ENCODE results near the gene HMX3. TPM values are rescaled to one million over a fixed set of nuclear protein-coding genes. Genes with fewer than 3 reads are reported as not detected.

The HMX3 gene
- total RNA-seq, 1 experiment from 2014 or later: not detected

DNA sequence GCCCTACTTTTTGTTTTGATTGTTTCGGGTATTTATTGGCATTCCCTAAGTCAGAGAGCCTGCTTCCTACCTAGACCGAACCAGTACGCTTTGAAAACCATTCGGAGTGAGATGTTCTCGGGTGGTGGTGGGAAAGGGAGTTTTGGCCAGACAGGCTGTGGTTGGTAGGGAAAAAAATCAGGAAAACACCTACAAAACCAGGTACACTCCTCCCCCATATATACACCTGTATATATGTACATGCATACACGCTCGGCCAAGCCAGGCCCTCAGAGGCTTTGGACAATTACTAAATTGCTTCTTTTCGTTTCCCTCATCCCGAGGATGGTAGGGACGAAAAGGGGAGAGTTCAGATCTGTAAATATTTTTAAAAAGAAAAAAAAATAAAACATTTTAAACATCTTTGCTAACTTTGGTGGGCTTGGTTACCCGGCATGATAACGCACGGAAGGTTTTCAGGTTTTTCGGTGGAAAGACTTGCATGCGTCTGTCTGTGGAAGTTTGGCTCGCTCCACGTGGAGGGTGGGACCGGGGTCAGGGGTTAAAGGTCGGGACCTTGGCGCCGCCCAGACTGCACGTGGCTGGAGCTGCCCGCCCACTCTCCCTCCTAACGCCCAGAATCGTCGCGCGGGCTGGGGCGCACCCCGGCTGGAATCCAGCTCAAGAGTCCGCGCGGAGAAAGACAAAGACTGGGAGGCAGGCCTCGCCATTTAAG, 14.7 kb downstream of the HMX3 start:
- ChIA-PET POLR2A (interaction anchor here (1.1 kb wide), 1 partner anchor 10 kb away, joined by 3 read pairs; no protein-coding TSS in a partner anchor), CTCF (interaction anchor here (1.1 to 1.9 kb wide), 2 partner anchors 17 to 134 kb away, joined by 3 to 8 read pairs; no protein-coding TSS in a partner anchor)
- Mint-ChIP-seq H3K27ac (ENCODE audit: unreplicated experiment) (no peak overlapping the region), H3K9me3 (ENCODE audit: unreplicated experiment) (no peaks in the 10 kb centered on the region), H3K4me1 (ENCODE audit: low read depth, unreplicated experiment) (peaks cover 13% of the 10 kb centered on the region), H3K27me3 (ENCODE audit: insufficient read depth, unreplicated experiment) (peaks cover 5% of the 10 kb centered on the region), H3K36me3 (ENCODE audit: insufficient read depth, unreplicated experiment) (peaks cover 21% of the 10 kb centered on the region), H3K4me3 (ENCODE audit: unreplicated experiment) (peak overlapping the region; percentile 71)
- TF ChIP-seq, protein P1, sequence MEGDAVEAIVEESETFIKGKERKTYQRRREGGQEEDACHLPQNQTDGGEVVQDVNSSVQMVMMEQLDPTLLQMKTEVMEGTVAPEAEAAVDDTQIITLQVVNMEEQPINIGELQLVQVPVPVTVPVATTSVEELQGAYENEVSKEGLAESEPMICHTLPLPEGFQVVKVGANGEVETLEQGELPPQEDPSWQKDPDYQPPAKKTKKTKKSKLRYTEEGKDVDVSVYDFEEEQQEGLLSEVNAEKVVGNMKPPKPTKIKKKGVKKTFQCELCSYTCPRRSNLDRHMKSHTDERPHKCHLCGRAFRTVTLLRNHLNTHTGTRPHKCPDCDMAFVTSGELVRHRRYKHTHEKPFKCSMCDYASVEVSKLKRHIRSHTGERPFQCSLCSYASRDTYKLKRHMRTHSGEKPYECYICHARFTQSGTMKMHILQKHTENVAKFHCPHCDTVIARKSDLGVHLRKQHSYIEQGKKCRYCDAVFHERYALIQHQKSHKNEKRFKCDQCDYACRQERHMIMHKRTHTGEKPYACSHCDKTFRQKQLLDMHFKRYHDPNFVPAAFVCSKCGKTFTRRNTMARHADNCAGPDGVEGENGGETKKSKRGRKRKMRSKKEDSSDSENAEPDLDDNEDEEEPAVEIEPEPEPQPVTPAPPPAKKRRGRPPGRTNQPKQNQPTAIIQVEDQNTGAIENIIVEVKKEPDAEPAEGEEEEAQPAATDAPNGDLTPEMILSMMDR (IDR thresholded peaks at IDR 0.05; ENCODE audit: insufficient read depth in 1 of 2, low read depth in 1 of 2, low read length in 1 of 2, severe bottlenecking in 1 of 2, unreplicated experiment in 1 of 2): no peak
- intact Hi-C loops (cut with micrococcal nuclease; ENCODE audit: unreplicated experiment): no loop called here
- DNase-seq: peak; percentile 73 to 78
- no peaks in the 10 kb centered on the region for H3K36me3 ChIP-seq (ENCODE audit: control insufficient read depth, insufficient read depth, low read length)
- no peaks in the 10 kb centered on the region for H3K9me3 ChIP-seq
- BruUV-seq (replicated peaks): no TSS peak
- peak overlapping the region; percentile 46 for H3K4me3 ChIP-seq (ENCODE audit: low read depth, low read length)
- no peaks in the 10 kb centered on the region for H3K27me3 ChIP-seq (replicated peaks; ENCODE audit: control insufficient read depth, insufficient read depth, low read length)
- peaks cover 17% of the 10 kb centered on the region for H3K4me1 ChIP-seq

DNA sequence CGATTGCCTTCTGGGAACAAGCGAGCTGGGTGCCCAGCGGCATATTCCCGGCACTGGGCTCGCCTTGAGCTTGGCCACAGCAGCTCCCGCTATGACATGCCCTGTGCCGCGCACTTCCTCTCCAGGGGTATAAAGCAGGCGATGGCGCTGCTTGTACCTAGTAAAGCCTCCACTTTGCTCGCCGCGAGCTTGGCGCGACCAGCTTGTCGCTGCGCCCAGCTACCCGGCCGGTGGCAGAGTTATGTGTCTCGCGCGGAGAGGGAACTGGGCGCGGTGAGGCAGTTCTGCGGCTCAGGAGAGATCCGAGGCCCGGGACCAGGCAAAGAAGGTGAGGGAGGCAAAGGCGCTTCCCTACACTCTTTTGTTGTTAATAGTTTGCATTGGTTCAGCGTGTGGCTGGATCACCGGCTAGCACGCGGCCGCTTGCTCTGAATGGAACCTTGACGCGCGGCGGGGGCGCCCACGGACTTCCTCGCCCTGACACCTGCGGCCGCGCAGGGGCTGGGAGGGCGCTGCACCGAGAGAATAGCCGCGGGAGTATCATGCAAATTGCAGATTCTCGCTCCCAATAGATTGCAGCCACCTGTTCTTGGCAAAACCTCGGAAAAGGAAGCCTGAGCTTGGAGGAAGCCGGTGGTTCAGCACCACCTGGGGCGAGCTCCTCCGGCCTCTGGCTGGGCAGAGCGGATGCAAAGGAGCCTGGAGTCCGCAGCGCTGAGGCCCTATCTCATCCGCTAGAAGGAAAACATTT, 15.4 kb downstream of the HMX3 start:
- BruUV-seq (replicated peaks): no TSS peak
- Mint-ChIP-seq H3K4me1 (ENCODE audit: low read depth, unreplicated experiment) (peaks cover 16% of the 10 kb centered on the region), H3K9me3 (ENCODE audit: unreplicated experiment) (no peaks in the 10 kb centered on the region), H3K27me3 (ENCODE audit: insufficient read depth, unreplicated experiment) (peaks cover 5% of the 10 kb centered on the region), H3K4me3 (ENCODE audit: unreplicated experiment) (peak overlapping the region; percentile 71), H3K36me3 (ENCODE audit: insufficient read depth, unreplicated experiment) (peaks cover 27% of the 10 kb centered on the region), H3K27ac (ENCODE audit: unreplicated experiment) (no peak overlapping the region)
- no peaks in the 10 kb centered on the region for H3K36me3 ChIP-seq (ENCODE audit: control insufficient read depth, insufficient read depth, low read length)
- DNase-seq: peak; percentile 58 to 62
- no peaks in the 10 kb centered on the region for H3K27me3 ChIP-seq (replicated peaks; ENCODE audit: control insufficient read depth, insufficient read depth, low read length)
- TF ChIP-seq, protein P1 (IDR thresholded peaks at IDR 0.05; ENCODE audit: insufficient read depth in 1 of 2, low read depth in 1 of 2, low read length in 1 of 2, severe bottlenecking in 1 of 2, unreplicated experiment in 1 of 2): no peak
- H3K4me3 ChIP-seq (ENCODE audit: low read depth, low read length): peak overlapping the region; percentile 46
- ChIA-PET CTCF (interaction anchor here (0.6 to 1.9 kb wide), 4 partner anchors 17 to 133 kb away, joined by 3 to 8 read pairs (median 6); no protein-coding TSS in a partner anchor), POLR2A (interaction anchor here (1.1 kb wide), 1 partner anchor 11 kb away, joined by 3 read pairs; no protein-coding TSS in a partner anchor)
- no peaks in the 10 kb centered on the region for H3K9me3 ChIP-seq
- peaks cover 25% of the 10 kb centered on the region for H3K4me1 ChIP-seq
- intact Hi-C loops (cut with micrococcal nuclease; ENCODE audit: unreplicated experiment): no loop called here

DNA sequence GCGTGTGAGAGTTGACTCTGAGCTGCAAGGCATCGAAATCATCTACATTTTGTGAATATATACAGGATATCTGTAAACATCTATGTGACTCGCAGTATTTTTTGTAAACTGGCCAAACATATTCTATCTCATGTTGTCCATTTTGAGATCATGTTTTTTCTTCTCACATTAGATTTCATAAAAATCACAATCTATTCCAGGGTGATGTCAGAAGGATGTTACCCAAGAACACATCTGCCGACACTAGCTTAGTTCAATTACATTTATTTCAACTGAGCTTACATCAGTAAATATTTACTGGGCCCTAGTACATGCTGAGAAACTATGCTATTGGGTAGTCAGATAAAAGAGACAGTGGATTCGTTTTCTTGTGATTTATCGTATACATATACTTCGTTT, 16.0 kb downstream of the HMX3 start:
- Mint-ChIP-seq H3K36me3 (ENCODE audit: insufficient read depth, unreplicated experiment) (peaks cover 33% of the 10 kb centered on the region), H3K27ac (ENCODE audit: unreplicated experiment) (no peak overlapping the region), H3K4me3 (ENCODE audit: unreplicated experiment) (peak overlapping the region; percentile 71), H3K9me3 (ENCODE audit: unreplicated experiment) (no peaks in the 10 kb centered on the region), H3K4me1 (ENCODE audit: low read depth, unreplicated experiment) (peaks cover 20% of the 10 kb centered on the region), H3K27me3 (ENCODE audit: insufficient read depth, unreplicated experiment) (peaks cover 5% of the 10 kb centered on the region)
- Histone ChIP-seq H3K4me3 (ENCODE audit: low read depth, low read length) (peak overlapping the region; percentile 46), H3K27me3 (replicated peaks; ENCODE audit: control insufficient read depth, insufficient read depth, low read length) (no peaks in the 10 kb centered on the region), H3K4me1 (peaks cover 28% of the 10 kb centered on the region), H3K36me3 (ENCODE audit: control insufficient read depth, insufficient read depth, low read length) (no peaks in the 10 kb centered on the region), H3K9me3 (no peaks in the 10 kb centered on the region)
- no peak for DNase-seq
- TF ChIP-seq, protein P1 (IDR thresholded peaks at IDR 0.05; ENCODE audit: insufficient read depth in 1 of 2, low read depth in 1 of 2, low read length in 1 of 2, severe bottlenecking in 1 of 2, unreplicated experiment in 1 of 2): no peak
- ChIA-PET CTCF (interaction anchor here (0.6 to 1.9 kb wide), 3 partner anchors 18 to 123 kb away, joined by 5 to 8 read pairs (median 8); no protein-coding TSS in a partner anchor), POLR2A (no interaction called here)
- intact Hi-C loops (cut with micrococcal nuclease; ENCODE audit: unreplicated experiment): no loop called here
- BruUV-seq (replicated peaks): no TSS peak
